Measurements from ENCODE around the gene CCNF.

CCNF gene

DNA sequence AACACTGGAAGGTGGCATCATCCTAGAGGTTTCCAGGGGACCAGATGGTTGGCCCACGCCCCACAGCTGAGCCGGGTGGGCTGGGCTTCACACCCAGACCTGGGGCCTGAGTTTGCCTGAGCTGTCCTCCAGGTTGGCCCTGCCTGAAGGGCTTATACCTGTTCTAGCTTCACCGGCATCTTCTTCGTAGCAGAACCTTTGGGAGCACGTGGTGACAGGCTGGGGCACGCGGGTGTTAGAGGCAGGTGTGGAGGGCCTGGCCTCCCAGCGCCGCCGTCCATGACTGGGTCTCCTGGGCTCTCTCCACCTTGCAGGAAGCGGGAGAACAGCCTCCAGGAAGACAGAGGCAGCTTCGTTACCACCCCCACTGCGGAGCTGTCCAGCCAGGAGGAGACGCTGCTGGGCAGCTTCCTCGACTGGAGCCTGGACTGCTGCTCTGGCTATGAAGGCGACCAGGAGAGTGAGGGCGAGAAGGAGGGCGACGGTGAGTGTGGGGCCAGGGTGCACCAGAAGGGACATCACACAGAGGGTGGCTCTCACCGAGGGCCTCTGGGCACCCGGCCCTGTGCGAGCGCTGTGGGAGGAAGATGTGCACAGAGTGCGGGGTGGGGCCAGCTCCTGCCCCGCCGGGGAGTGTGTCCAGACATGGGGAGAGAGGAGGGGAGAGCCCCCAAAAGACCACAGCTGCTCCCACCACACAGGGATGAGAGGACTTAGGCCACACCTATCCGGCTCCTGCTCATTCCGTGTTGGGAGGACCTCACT lies 26.0 kb downstream of the CCNF start:
- no peak overlapping the region for H3K27ac ChIP-seq (ENCODE audit: insufficient read depth in 1 of 2, low read depth in 1 of 2, low read length in 2 of 2, poor library complexity in 1 of 2, severe bottlenecking in 2 of 2)
- H3K4me3 ChIP-seq (ENCODE audit: control insufficient read depth in 1 of 7, extremely low read depth in 1 of 7, insufficient read depth in 4 of 7, low read depth in 2 of 7, low read length in 6 of 7) = no peak overlapping the region
- 91% methylated on average over 24 of the region's 28 CpGs for WGBS (ENCODE audit: insufficient coverage)
- POLR2A ChIA-PET = interaction anchor here (0.8 to 1.1 kb wide), 2 partner anchors 15 to 46 kb away, joined by 3 read pairs; no protein-coding TSS in a partner anchor
- H3K9me3 ChIP-seq (ENCODE audit: control extremely low read depth in 1 of 5, control insufficient read depth in 4 of 5, insufficient read depth in 2 of 5, low read depth in 1 of 5, low read length in 4 of 5) = no peaks in the 10 kb centered on the region
- CTCF ChIA-PET = interaction anchor here (1.3 to 1.4 kb wide), 2 partner anchors 15 to 33 kb away, joined by 3 read pairs; no protein-coding TSS in a partner anchor
- H3K4me1 ChIP-seq (ENCODE audit: control extremely low read depth in 1 of 4, control insufficient read depth in 4 of 4, insufficient read depth in 4 of 4, low read length in 3 of 4) = peaks cover 0 to 12% (median 10%) of the 10 kb centered on the region in 4 experiments
- H3K27me3 ChIP-seq (replicated peaks in 2 of 5; ENCODE audit: control insufficient read depth in 4 of 5, insufficient read depth in 5 of 5, low read length in 4 of 5) = no peaks in the 10 kb centered on the region
- DNase-seq = no peak
- peaks cover 10 to 78% (median 53%) of the 10 kb centered on the region in 4 experiments for H3K36me3 ChIP-seq (ENCODE audit: control insufficient read depth in 4 of 4, insufficient read depth in 4 of 4, low read length in 3 of 4)

DNA sequence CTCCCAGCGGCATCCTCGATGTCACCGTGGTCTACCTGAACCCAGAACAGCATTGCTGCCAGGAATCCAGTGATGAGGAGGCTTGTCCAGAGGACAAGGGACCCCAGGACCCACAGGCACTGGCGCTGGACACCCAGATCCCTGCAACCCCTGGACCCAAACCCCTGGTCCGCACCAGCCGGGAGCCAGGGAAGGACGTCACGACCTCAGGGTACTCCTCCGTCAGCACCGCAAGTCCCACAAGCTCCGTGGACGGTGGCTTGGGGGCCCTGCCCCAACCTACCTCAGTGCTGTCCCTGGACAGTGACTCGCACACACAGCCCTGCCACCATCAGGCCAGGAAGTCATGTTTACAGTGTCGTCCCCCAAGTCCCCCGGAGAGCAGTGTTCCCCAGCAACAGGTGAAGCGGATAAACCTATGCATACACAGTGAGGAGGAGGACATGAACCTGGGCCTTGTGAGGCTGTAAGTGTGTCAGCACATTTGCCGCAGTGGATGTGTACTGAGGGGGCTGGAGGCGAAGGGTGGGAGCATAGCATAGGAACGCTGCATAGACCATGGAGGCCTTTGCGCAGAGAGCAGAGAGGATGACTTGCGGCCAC lies 27.4 kb downstream of the CCNF start:
- 94% methylated on average over 17 of the region's 21 CpGs for WGBS (ENCODE audit: insufficient coverage)
- no peaks in the 10 kb centered on the region for H3K9me3 ChIP-seq (ENCODE audit: control extremely low read depth in 1 of 5, control insufficient read depth in 4 of 5, insufficient read depth in 2 of 5, low read depth in 1 of 5, low read length in 4 of 5)
- ChIA-PET POLR2A (no interaction called here), CTCF (no interaction called here)
- H3K4me1 ChIP-seq (ENCODE audit: control extremely low read depth in 1 of 4, control insufficient read depth in 4 of 4, insufficient read depth in 4 of 4, low read length in 3 of 4) = peaks cover 0 to 20% (median 17%) of the 10 kb centered on the region in 4 experiments
- no peak overlapping the region for H3K27ac ChIP-seq (ENCODE audit: insufficient read depth in 1 of 2, low read depth in 1 of 2, low read length in 2 of 2, poor library complexity in 1 of 2, severe bottlenecking in 2 of 2)
- no peaks in the 10 kb centered on the region for H3K27me3 ChIP-seq (replicated peaks in 2 of 5; ENCODE audit: control insufficient read depth in 4 of 5, insufficient read depth in 5 of 5, low read length in 4 of 5)
- no peak overlapping the region for H3K4me3 ChIP-seq (ENCODE audit: control insufficient read depth in 1 of 7, extremely low read depth in 1 of 7, insufficient read depth in 4 of 7, low read depth in 2 of 7, low read length in 6 of 7)
- no peak for DNase-seq
- peaks cover 8 to 72% (median 48%) of the 10 kb centered on the region in 4 experiments for H3K36me3 ChIP-seq (ENCODE audit: control insufficient read depth in 4 of 4, insufficient read depth in 4 of 4, low read length in 3 of 4)

DNA sequence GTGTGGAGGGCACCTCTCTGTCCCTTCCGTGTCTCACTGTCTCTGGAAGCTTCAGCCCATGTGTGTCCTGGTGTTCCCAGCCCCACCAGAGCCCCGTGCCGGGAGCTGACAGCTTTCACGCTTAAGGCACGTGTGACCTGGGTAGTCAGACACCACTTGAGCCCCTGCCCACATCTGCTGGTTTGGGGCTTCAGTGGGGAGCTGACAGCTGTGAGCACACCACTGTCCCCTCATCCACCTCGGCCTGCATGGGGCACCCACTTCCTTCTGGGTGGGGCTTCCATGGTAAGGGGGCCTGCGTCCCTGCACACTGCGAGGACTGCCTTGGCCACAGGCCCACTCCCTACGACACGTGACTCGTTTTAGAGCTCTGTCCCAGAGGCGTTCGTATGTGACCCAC lies 28.0 kb downstream of the CCNF start:
- ChIA-PET CTCF (no interaction called here), POLR2A (no interaction called here)
- 94% methylated on average over 11 of the region's 13 CpGs for WGBS (ENCODE audit: insufficient coverage)

DNA sequence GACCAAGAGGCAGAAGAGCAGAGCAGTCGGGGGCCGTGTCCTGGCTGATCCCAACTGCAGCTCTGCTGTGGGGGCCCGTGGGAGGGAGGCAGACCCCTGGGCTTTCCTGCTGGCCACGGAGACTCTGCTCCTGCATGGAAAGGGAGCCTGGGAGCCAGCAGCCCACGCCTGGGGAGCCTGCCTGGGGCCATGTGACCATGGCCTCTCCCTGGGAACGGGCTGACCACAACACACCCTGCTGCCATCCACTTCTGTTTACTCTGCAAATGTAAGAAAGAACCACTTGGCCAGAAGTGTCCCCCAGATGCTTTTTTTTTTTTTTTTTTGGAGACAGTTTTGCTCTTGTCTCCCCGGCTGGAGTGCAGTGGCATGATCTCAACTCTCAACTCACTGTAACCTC lies 28.7 kb downstream of the CCNF start:
- no peak for DNase-seq
- no peak overlapping the region for H3K27ac ChIP-seq (ENCODE audit: insufficient read depth in 1 of 2, low read depth in 1 of 2, low read length in 2 of 2, poor library complexity in 1 of 2, severe bottlenecking in 2 of 2)
- ChIA-PET POLR2A (no interaction called here), CTCF (no interaction called here)
- WGBS (ENCODE audit: insufficient coverage) = 96% methylated on average over 6 of the region's 7 CpGs
- no peak overlapping the region for H3K4me3 ChIP-seq (ENCODE audit: control insufficient read depth in 1 of 7, extremely low read depth in 1 of 7, insufficient read depth in 4 of 7, low read depth in 2 of 7, low read length in 6 of 7)
- H3K4me1 ChIP-seq (ENCODE audit: control extremely low read depth in 1 of 4, control insufficient read depth in 4 of 4, insufficient read depth in 4 of 4, low read length in 3 of 4) = peaks cover 0 to 20% (median 17%) of the 10 kb centered on the region in 4 experiments
- no peaks in the 10 kb centered on the region for H3K27me3 ChIP-seq (replicated peaks in 2 of 5; ENCODE audit: control insufficient read depth in 4 of 5, insufficient read depth in 5 of 5, low read length in 4 of 5)
- H3K9me3 ChIP-seq (ENCODE audit: control extremely low read depth in 1 of 5, control insufficient read depth in 4 of 5, insufficient read depth in 2 of 5, low read depth in 1 of 5, low read length in 4 of 5) = no peaks in the 10 kb centered on the region
- peaks cover 6 to 66% (median 40%) of the 10 kb centered on the region in 4 experiments for H3K36me3 ChIP-seq (ENCODE audit: control insufficient read depth in 4 of 4, insufficient read depth in 4 of 4, low read length in 3 of 4)

More for the DNA sequence above, 28.0 kb downstream of the CCNF start:
- no peak for DNase-seq
- peaks cover 6 to 67% (median 46%) of the 10 kb centered on the region in 4 experiments for H3K36me3 ChIP-seq (ENCODE audit: control insufficient read depth in 4 of 4, insufficient read depth in 4 of 4, low read length in 3 of 4)
- H3K27me3 ChIP-seq (replicated peaks in 2 of 5; ENCODE audit: control insufficient read depth in 4 of 5, insufficient read depth in 5 of 5, low read length in 4 of 5) = no peaks in the 10 kb centered on the region
- peaks cover 0 to 20% (median 17%) of the 10 kb centered on the region in 4 experiments for H3K4me1 ChIP-seq (ENCODE audit: control extremely low read depth in 1 of 4, control insufficient read depth in 4 of 4, insufficient read depth in 4 of 4, low read length in 3 of 4)
- H3K9me3 ChIP-seq (ENCODE audit: control extremely low read depth in 1 of 5, control insufficient read depth in 4 of 5, insufficient read depth in 2 of 5, low read depth in 1 of 5, low read length in 4 of 5) = no peaks in the 10 kb centered on the region
- H3K27ac ChIP-seq (ENCODE audit: insufficient read depth in 1 of 2, low read depth in 1 of 2, low read length in 2 of 2, poor library complexity in 1 of 2, severe bottlenecking in 2 of 2) = no peak overlapping the region
- no peak overlapping the region for H3K4me3 ChIP-seq (ENCODE audit: control insufficient read depth in 1 of 7, extremely low read depth in 1 of 7, insufficient read depth in 4 of 7, low read depth in 2 of 7, low read length in 6 of 7)

DNA sequence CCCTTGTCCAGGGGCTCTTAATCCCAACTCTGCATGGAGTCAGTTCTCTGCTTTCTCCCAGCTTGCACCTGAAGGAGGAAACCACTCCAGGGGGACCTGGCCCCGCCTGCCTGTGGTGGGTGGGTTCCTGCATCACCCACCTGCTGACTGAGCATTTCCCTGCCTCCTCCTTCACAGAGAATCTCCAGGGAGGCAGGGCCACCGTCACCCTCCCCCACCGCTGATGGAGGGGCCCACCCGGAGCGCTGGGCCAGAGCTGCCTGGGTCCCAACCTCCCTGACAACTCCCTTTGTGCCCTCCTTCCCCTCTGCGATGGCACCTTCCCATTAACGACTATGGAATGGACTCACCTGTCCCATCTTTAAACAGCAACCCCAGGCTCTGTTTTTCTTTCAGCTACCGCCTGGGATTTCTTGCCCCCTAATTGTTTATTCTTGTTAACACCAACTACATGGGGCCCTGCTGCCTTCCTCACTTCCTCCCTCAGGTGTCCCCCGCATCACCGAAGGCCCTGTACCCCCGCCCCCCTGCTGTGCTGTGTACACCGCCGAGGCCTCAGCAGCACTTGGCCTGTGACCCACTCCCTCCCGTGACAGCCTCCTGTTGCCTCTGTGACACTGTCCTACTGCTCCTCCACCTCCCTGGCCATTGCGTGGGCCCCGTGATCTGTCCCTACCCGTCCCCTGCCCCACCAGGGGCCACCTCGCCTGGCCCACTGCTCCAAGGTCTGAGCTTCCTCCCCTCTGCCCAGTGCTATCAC lies 29.8 kb downstream of the CCNF start:
- no peaks in the 10 kb centered on the region for H3K27me3 ChIP-seq (replicated peaks in 2 of 5; ENCODE audit: control insufficient read depth in 4 of 5, insufficient read depth in 5 of 5, low read length in 4 of 5)
- ChIA-PET POLR2A (interaction anchor here (0.7 kb wide), 1 partner anchor 16 kb away, joined by 3 read pairs; the partner anchor contains the start of gene TBC1D24), CTCF (interaction anchor here (1.0 to 1.4 kb wide), 2 partner anchors 13 to 42 kb away, joined by 3 to 6 read pairs; no protein-coding TSS in a partner anchor)
- H3K4me3 ChIP-seq (ENCODE audit: control insufficient read depth in 1 of 7, extremely low read depth in 1 of 7, insufficient read depth in 4 of 7, low read depth in 2 of 7, low read length in 6 of 7) = peak overlapping the region; percentile 25 to 76 (median 69)
- peak overlapping the region in 1 of 2 experiments; percentile 34 for H3K27ac ChIP-seq (ENCODE audit: insufficient read depth in 1 of 2, low read depth in 1 of 2, low read length in 2 of 2, poor library complexity in 1 of 2, severe bottlenecking in 2 of 2)
- 44% methylated on average over 16 of the region's 18 CpGs for WGBS (ENCODE audit: insufficient coverage)
- DNase-seq = no peak
- H3K36me3 ChIP-seq (ENCODE audit: control insufficient read depth in 4 of 4, insufficient read depth in 4 of 4, low read length in 3 of 4) = peaks cover 6 to 56% (median 32%) of the 10 kb centered on the region in 4 experiments
- H3K4me1 ChIP-seq (ENCODE audit: control extremely low read depth in 1 of 4, control insufficient read depth in 4 of 4, insufficient read depth in 4 of 4, low read length in 3 of 4) = peaks cover 0 to 20% (median 17%) of the 10 kb centered on the region in 4 experiments
- no peaks in the 10 kb centered on the region for H3K9me3 ChIP-seq (ENCODE audit: control extremely low read depth in 1 of 5, control insufficient read depth in 4 of 5, insufficient read depth in 2 of 5, low read depth in 1 of 5, low read length in 4 of 5)

DNA sequence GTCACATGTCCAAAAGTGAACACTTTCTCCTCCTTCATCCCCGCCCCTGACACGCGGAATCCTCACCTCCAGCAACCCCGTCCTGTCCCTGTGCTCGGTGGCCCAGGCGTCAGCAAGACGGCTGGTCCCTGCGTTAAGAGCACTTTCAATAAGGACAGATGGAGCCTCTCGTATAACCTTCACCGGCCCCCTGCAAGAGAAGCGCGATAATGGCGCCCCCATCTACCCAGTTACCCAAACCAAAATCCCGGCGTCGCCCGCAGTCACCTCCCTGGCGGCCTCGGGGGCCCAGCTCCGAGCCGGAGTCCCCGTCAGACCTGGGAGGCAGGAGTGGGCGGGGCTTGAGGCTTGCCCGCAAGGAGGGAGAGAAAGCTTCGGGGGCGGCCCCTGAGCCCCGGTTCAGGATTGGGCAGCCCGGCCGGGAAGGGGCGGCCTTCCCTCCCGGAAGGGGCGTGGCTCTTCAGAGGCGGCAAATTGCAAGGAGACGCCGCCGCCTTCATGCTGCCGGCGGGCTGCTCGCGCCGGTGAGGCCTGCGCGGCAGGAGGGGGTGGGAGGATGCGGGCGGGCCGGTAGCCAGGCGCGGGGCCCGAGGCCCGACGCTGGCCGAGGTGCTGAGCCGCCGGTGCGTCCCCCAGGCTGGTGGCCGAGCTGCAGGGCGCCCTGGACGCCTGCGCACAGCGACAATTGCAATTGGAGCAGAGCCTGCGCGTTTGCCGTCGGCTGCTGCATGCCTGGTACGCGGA lies 30.6 kb downstream of the CCNF start, which contains the start of gene TEDC2:
Gene TEDC2, plus strand, starts transcription at position 463 of the 744 bp plus-strand sequence. Its CDS starts 36 bp downstream, at position 499.
- ChIA-PET CTCF (interaction anchor here (1.0 to 1.4 kb wide), 2 partner anchors 12 to 41 kb away, joined by 3 to 6 read pairs; no protein-coding TSS in a partner anchor), POLR2A (interaction anchor here (0.7 to 0.8 kb wide), 2 partner anchors 13 to 15 kb away, joined by 3 read pairs; partner anchors contain the start of gene TBC1D24)
- peak; percentile 95 to 97 (median 97) for DNase-seq
- Histone ChIP-seq H3K27me3 (replicated peaks in 2 of 5; ENCODE audit: control insufficient read depth in 4 of 5, insufficient read depth in 5 of 5, low read length in 4 of 5) (no peaks in the 10 kb centered on the region), H3K36me3 (ENCODE audit: control insufficient read depth in 4 of 4, insufficient read depth in 4 of 4, low read length in 3 of 4) (peaks cover 6 to 53% (median 29%) of the 10 kb centered on the region in 4 experiments), H3K4me3 (ENCODE audit: control insufficient read depth in 1 of 7, extremely low read depth in 1 of 7, insufficient read depth in 4 of 7, low read depth in 2 of 7, low read length in 6 of 7) (peak within 1 kb of the TSS; percentile 28 to 76 (median 69)), H3K27ac (ENCODE audit: insufficient read depth in 1 of 2, low read depth in 1 of 2, low read length in 2 of 2, poor library complexity in 1 of 2, severe bottlenecking in 2 of 2) (peak within 1 kb of the TSS in 1 of 2 experiments; percentile 34), H3K4me1 (ENCODE audit: control extremely low read depth in 1 of 4, control insufficient read depth in 4 of 4, insufficient read depth in 4 of 4, low read length in 3 of 4) (peaks cover 0 to 20% (median 17%) of the 10 kb centered on the region in 4 experiments), H3K9me3 (ENCODE audit: control extremely low read depth in 1 of 5, control insufficient read depth in 4 of 5, insufficient read depth in 2 of 5, low read depth in 1 of 5, low read length in 4 of 5) (no peaks in the 10 kb centered on the region)
- 1% methylated on average over 47 of the region's 66 CpGs for WGBS (ENCODE audit: insufficient coverage)

All from common myeloid progenitor, CD34-positive (primary cell).